Hepatocyte (in vitro differentiated cells): ENCODE data around the gene MRPL9. TPM values are rescaled to one million over a fixed set of nuclear protein-coding genes. Genes with fewer than 3 reads are reported as not detected.

ENCODE experiments used
- DNase-seq: peaks from one replicate; pipeline ENCODE4 v3.0.0-alpha.2; 2016; ENCODE audit warnings: low spot score
- H2AFZ ChIP-seq: fragments of 200-600 bp; sonication (generic); 2 replicates; pipeline ENCODE4 v1.6.0; 2016; ENCODE audit warnings: antibody characterized with exemption, mild to moderate bottlenecking
- H3K27ac ChIP-seq: fragments of 200-600 bp; sonication (generic); 2 replicates; pipeline ENCODE4 v1.5.1; 2016; ENCODE audit warnings: mild to moderate bottlenecking
- H3K27me3 ChIP-seq: fragments of 200-600 bp; sonication (generic); 2 replicates; pipeline ENCODE4 v1.6.1; 2016
- H3K36me3 ChIP-seq: fragments of 200-600 bp; sonication (generic); replicated peaks from 2 replicates; pipeline ENCODE4 v1.5.1; 2016; ENCODE audit warnings: low read depth; ENCODE audit not compliant: insufficient read depth
- H3K4me1 ChIP-seq: fragments of 200-600 bp; sonication (generic); 2 replicates; pipeline ENCODE4 v1.5.1; 2016; ENCODE audit warnings: mild to moderate bottlenecking, moderate library complexity; ENCODE audit not compliant: insufficient read depth
- H3K4me2 ChIP-seq: fragments of 200-600 bp; sonication (generic); 2 replicates; pipeline ENCODE4 v1.6.0; 2016
- H3K4me3 ChIP-seq: fragments of 200-600 bp; sonication (generic); 2 replicates; pipeline ENCODE4 v1.5.1; 2016; ENCODE audit warnings: mild to moderate bottlenecking
- H3K79me2 ChIP-seq: fragments of 200-600 bp; sonication (generic); 2 replicates; pipeline ENCODE4 v1.6.0; 2017; ENCODE audit warnings: mild to moderate bottlenecking
- H3K9me2 ChIP-seq: fragments of 200-600 bp; sonication (generic); replicated peaks from 2 replicates; pipeline ENCODE4 v1.6.0; 2017; ENCODE audit warnings: mild to moderate bottlenecking; ENCODE audit not compliant: insufficient read depth
- H3K9me3 ChIP-seq: fragments of 200-600 bp; sonication (generic); 2 replicates; pipeline ENCODE4 v1.5.1; 2016; ENCODE audit warnings: low read depth, mild to moderate bottlenecking
- H4K20me1 ChIP-seq: fragments of 200-600 bp; sonication (generic); 2 replicates; pipeline ENCODE4 v1.6.0; 2016; ENCODE audit warnings: mild to moderate bottlenecking; ENCODE audit not compliant: insufficient read depth, poor library complexity, severe bottlenecking
- EZH2 ChIP-seq: fragments of 200-600 bp; sonication (generic); IDR thresholded peaks from 2 replicates; pipeline ENCODE4 v1.6.1; 2016; ENCODE audit warnings: antibody characterized with exemption, mild to moderate bottlenecking, borderline replicate concordance
- EZH2phosphoT487 ChIP-seq: fragments of 200-600 bp; sonication (generic); IDR thresholded peaks from one replicate; pipeline ENCODE4 v1.6.1; 2018; ENCODE audit warnings: antibody characterized with exemption, mild to moderate bottlenecking, low read depth, moderate library complexity; ENCODE audit not compliant: unreplicated experiment, severe bottlenecking
- WGBS: methylation state at CpG from one replicate; pipeline ENCODE4 v1.1.6; 2016; ENCODE audit warnings: low lambda C conversion rate; ENCODE audit errors: missing lambda C conversion rate; 5-methylcytosine and 5-hydroxymethylcytosine counted together
- polyA plus RNA-seq: library from polyadenylated mRNA; unstranded; fragments of >200 nt; fragmentation: Nextera tagmentation; extraction: Ambion mirVana; gene quantifications from 2 replicates; pipeline ENCODE4 v1.2.1, GENCODE V29; 2016
- total RNA-seq: library from RNA; depleted of rRNA; stranded (reverse); fragments of >200 nt; gene quantifications from 2 replicates; pipeline ENCODE4 v1.2.3, GENCODE V29; 2014
- TF ChIP-seq, protein P1 (sequence below): fragments of 200-600 bp; sonication (generic); IDR thresholded peaks from 2 replicates; pipeline ENCODE4 v1.5.1; 2016; ENCODE audit warnings: antibody characterized with exemption, mild to moderate bottlenecking; ENCODE audit not compliant: poor library complexity

MRPL9 gene
- total and polyA plus RNA-seq, 2 experiments from 2014 or later, result 50.3 to 72.5 TPM

DNA sequence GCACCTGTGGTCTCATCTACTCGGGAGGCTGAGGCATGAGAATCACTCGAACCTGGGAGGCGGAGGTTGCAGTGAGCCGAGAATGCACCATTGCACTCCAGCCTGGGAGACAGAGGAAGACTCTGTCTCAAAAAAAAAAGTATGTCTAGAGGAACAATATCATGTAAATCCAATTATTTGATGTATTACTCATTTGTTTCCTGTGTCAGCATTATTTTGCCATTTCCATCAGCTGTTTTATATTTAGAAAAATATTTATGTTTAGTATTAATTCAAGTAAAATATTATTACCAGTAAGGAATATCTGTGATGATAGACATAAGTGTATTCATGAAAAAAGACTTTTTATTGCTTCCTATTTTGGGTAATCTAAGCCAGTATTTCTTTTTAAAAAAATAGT lies 14.0 kb upstream of the MRPL9 start:
- WGBS, result 89% methylated on average over 4 of the region's 4 CpGs
- no peak for TF ChIP-seq EZH2
- TF ChIP-seq, protein P1, sequence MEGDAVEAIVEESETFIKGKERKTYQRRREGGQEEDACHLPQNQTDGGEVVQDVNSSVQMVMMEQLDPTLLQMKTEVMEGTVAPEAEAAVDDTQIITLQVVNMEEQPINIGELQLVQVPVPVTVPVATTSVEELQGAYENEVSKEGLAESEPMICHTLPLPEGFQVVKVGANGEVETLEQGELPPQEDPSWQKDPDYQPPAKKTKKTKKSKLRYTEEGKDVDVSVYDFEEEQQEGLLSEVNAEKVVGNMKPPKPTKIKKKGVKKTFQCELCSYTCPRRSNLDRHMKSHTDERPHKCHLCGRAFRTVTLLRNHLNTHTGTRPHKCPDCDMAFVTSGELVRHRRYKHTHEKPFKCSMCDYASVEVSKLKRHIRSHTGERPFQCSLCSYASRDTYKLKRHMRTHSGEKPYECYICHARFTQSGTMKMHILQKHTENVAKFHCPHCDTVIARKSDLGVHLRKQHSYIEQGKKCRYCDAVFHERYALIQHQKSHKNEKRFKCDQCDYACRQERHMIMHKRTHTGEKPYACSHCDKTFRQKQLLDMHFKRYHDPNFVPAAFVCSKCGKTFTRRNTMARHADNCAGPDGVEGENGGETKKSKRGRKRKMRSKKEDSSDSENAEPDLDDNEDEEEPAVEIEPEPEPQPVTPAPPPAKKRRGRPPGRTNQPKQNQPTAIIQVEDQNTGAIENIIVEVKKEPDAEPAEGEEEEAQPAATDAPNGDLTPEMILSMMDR, result no peak
- TF ChIP-seq EZH2phosphoT487, result no peak

DNA sequence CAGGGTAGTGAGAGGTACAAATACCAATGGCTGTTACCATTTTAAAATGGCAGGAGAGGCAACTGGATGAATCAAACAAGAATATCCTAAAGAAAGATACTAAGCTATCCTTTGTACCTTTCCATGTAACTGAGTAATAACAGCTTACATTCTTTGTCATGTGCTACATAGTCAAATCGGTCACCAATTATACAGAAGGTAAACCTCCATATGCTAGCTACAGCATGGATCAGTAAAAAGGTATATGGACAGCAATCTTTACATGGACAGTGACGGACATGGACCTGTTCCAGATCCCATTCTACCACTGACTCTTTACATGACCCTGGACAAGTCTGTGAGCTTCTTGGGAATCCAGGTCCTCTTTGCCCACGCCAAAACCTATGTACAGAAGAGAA lies 13.4 kb upstream of the MRPL9 start:
- 75% methylated on average over 3 of the region's 3 CpGs for WGBS
- DNase-seq, result no peak
- H3K27ac ChIP-seq, result no peak overlapping the region
- H3K9me2 ChIP-seq, result no peaks in the 10 kb centered on the region
- H2AFZ ChIP-seq, result no peak overlapping the region
- no peak overlapping the region for H3K4me2 ChIP-seq
- H4K20me1 ChIP-seq, result no peaks in the 10 kb centered on the region
- H3K9me3 ChIP-seq, result no peaks in the 10 kb centered on the region
- H3K4me3 ChIP-seq, result no peak overlapping the region
- H3K36me3 ChIP-seq, result no peaks in the 10 kb centered on the region
- no peaks in the 10 kb centered on the region for H3K79me2 ChIP-seq
- no peaks in the 10 kb centered on the region for H3K4me1 ChIP-seq
- H3K27me3 ChIP-seq, result no peaks in the 10 kb centered on the region
- TF ChIP-seq, protein P1, result no peak
- no peak for TF ChIP-seq EZH2

More for the DNA sequence above, 14.0 kb upstream of the MRPL9 start:
- Histone ChIP-seq H3K4me3 (no peak overlapping the region), H3K27ac (no peak overlapping the region), H3K4me1 (no peaks in the 10 kb centered on the region), H3K9me2 (no peaks in the 10 kb centered on the region), H3K36me3 (no peaks in the 10 kb centered on the region), H3K9me3 (no peaks in the 10 kb centered on the region), H2AFZ (no peak overlapping the region), H3K79me2 (no peaks in the 10 kb centered on the region), H3K4me2 (no peak overlapping the region), H4K20me1 (no peaks in the 10 kb centered on the region), H3K27me3 (no peaks in the 10 kb centered on the region)
- DNase-seq, result no peak

DNA sequence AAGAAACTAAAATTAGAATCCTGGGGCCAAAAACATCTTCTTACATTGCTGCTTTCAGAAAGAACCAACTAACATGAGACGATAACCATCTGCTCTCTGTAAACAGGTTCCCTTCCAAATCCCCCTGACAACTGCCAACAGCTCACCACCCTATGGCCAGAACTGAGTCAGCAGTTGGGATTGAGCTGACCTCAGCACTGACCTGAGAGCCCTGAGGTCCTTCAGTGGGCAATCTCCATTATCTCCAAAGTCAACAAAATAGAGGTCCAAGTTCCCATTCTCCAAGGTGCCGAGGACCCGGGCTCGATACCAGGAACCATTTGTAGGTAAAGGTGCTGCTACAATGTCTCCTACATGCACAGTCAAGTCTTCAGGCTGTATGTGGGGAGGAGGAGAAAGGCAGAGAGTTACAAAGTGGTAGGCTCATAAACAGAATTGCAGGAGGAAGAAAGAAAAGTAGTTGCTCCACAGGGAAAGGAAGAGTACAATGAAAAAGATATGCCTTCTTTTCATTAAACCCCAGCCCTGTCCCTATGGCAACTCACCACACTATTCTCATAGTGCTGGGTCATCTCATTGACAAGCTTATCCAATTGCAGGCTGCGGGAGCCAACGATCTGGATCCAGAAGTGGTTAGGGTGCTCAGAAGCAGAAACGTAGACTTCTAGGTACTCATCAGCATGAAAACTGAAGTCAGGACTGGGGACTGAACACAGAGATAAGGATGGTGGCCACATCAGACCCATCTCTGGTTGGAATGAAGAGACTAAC lies 12.8 kb upstream of the MRPL9 start:
- Histone ChIP-seq H4K20me1 (no peaks in the 10 kb centered on the region), H3K79me2 (no peaks in the 10 kb centered on the region), H2AFZ (no peak overlapping the region), H3K36me3 (no peaks in the 10 kb centered on the region), H3K4me2 (no peak overlapping the region), H3K4me1 (no peaks in the 10 kb centered on the region), H3K9me3 (no peaks in the 10 kb centered on the region), H3K4me3 (no peak overlapping the region), H3K27ac (no peak overlapping the region), H3K27me3 (no peaks in the 10 kb centered on the region), H3K9me2 (no peaks in the 10 kb centered on the region)
- WGBS, result 83% methylated on average over 7 of the region's 7 CpGs
- TF ChIP-seq, protein P1, result no peak
- no peak for TF ChIP-seq EZH2
- no peak for DNase-seq
